HG03565 (cell line): ENCODE data around the gene ARHGEF25.
"Not testable (repeated sequence)": the region's sequence is repeated elsewhere in the genome, so short reads cannot be mapped to it uniquely, and the experiment has no call there.

Source experiments
- ATAC-seq: cut with Tn5 transposase; IDR thresholded peaks from one replicate; pipeline ENCODE4 v1.9.1; 2021; ENCODE audit warnings: mild to moderate bottlenecking, moderate library complexity; ENCODE audit not compliant: unreplicated experiment

The ARHGEF25 gene

DNA sequence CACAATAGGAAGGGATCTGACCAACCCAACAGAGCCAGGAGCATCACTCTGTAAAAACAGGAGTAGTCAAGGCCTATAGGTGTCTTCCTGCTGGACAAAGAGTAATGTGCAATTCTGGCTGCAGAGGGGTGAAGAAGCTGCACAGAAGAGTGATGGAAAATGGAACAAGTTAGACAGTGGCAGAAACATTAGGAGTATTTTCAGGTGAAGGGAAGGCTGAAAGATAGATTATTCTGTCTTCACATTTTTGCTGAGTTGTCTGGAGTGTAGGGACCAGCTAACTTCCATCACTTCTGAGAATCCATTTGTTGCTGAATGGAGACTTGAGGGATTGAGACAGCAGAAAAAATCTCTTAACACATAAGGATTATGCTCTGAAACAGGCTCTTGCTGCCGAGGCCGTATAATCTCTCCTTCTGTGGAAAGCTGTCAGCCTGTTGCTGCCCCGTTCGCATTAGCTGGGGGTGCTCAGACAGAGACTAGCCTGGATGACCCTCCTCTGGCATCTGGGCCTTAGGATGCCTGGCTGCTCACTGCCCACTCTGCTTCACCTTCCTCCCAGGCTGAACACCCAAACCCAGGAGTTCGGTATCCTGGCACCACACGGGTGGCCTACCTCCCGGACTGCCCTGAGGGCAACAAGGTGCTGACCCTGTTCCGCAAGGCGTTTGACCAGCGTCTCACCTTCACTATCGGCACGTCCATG, 3.1 kb upstream of the ARHGEF25 start:
- ATAC-seq, result no peak

DNA sequence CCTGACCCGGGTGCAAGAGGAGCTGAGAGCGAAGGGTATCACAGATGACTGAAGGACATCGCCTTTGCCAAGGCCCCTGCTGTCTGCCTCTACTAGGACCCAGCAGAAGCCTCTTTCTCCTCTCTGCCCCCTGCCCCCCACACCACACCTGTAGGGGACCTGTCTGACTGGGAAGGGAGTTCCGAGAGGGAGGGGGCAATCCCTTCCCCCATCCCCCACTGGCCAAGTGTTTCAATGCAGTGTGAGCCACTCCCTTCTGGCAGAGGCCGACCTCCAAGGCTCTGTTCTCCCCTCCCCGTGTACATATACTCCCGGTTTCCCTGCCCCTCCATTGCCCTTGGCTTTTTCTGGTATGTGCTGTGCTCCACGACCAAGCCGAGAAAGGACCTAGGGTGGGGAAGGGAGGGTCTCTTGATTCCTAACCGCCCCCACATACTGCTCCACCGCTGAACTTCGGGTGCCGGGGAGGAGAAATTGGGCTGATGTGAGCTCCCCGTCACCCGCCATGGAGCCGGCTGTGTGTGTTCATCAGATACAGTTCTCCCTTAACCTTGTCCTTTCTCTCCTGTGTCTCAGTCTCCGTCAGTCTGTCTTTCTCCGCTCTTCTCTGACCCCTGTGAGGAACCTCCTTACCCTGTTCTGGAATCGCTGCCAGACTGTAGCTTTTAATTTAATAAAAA, 2.0 kb upstream of the ARHGEF25 start:
- ATAC-seq, result no peak

DNA sequence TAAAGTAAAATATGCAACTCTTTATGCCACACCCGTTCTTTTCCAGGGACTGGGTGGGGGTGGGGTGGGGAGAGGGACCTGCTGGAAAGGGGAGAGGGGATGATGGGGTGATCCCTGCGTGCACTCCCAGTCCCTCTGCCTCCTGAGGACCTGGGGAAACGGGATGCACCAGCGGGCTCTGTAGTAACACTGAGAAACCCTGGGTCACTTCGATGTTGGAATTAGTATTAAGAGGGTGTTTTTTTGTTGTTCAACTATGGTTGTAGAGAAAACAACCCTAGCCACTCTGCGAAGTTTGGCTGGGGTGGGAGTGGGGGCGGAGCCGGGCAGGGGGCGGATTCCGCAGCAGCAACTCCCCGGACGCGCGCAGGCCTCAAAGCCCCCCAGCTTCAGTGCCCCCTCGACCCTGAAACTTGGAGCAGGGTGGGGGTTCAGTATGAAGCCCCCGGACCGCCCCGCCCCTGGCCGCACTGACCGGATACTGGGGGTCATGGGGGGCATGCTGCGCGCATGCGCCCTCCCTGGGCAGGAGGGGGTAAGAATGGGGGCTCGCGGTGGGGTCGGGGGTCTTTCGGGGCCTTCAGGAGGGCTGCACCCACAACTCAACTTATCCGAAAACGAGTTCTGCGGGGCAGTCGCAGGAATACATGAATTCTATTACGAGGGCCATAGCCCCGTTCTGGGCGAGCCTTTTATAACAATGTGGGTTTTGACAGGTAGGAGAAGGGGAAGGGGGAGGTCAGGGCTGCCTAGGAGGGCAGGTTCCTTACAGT, 1.3 kb upstream of the ARHGEF25 start:
- no peak for ATAC-seq

DNA sequence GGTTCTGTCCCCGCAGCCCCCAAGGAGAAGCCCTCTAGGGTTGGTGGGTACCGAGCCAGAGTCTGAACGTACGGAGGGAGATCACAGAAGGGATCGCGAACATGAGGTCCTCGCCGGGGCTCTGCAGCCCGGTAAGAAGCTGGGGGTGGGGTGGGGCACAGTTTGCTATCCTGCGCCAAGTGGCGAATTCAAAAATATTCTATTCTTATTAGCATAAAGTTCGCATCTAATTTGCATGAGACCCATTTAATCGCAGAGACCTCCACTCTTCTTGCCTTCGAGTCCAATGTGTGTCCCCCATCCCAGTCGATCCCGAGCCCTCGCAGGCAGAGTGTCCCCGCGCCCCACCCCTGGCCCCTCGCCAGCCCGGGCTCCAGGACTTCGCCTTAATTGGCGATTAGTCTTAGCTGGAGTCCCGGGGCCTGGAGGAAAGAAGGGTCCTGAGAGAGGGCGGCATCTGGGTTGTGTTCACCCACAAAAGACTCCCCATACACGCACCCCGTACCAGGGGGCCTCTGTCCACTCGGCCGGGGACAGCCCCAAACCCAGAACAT, 604 bp upstream of the ARHGEF25 start:
- ATAC-seq, result no peak

DNA sequence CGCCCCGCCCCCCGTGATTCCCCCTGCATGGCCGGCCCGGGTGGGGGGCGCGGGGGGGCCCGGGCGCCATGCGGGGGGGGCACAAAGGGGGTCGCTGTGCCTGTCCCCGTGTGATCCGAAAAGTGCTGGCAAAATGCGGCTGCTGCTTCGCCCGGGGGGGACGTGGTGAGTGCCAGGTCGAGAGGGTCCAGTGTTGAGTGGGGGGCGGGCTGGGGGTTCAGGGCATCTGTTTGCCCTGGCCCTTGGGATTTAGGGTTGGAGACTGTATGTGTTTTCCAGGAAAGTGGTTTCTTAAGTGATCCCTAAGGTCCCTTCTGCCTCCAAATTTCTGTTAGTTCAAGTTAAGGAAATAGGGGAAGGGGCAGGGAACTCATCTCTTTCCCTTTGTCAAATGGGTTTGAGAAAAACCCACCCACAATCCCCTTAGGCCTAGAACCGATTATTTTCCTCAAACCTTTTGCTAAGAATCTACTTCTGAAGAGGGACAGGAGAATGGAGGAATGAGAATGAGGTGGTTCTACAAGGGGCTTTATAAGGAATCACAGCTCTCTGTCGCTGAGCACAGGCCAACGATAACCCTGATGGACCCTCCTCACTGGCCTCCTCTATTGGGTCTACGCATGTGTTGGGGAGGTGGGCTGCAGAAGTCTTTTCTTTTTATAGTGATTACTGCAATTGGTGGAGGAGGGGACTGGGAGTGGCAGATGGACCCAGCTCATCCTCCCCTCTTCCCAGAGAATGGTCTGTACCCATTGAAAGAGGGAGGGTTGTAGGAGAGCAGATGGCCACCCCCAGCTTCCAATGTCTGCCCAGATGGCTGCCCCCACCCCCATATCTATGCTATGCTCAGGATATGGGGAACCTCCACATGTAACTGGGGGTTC, 834 bp downstream of the ARHGEF25 start:
- no peak for ATAC-seq

DNA sequence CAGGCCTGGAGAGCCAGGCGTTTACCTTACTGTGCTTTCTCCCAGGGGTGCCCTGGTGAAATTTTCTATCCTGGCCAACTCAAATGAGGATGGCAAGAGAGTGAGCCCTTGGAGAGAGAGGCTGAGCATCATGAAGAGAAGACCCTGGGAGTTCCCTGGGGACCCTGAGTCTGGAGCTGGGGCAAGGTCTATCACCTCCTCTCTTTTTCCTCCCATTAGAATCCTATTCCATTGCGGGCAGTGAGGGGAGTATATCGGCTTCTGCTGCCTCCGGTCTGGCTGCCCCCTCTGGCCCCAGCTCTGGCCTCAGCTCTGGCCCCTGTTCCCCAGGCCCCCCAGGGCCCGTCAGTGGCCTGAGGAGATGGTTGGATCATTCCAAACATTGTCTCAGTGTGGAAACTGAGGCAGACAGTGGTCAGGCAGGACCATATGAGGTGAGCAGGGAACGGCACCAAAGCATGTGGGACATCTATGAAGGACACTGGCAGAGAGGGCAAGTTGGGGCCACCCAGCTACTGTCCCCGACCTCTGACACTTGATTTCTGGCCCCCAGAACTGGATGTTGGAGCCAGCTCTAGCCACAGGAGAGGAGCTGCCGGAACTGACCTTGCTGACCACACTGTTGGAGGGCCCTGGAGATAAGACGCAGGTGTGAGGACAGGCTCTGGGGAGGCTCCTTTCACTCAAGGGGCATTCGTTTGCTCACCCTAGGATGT, 1.6 kb downstream of the ARHGEF25 start:
- no peak for ATAC-seq

DNA sequence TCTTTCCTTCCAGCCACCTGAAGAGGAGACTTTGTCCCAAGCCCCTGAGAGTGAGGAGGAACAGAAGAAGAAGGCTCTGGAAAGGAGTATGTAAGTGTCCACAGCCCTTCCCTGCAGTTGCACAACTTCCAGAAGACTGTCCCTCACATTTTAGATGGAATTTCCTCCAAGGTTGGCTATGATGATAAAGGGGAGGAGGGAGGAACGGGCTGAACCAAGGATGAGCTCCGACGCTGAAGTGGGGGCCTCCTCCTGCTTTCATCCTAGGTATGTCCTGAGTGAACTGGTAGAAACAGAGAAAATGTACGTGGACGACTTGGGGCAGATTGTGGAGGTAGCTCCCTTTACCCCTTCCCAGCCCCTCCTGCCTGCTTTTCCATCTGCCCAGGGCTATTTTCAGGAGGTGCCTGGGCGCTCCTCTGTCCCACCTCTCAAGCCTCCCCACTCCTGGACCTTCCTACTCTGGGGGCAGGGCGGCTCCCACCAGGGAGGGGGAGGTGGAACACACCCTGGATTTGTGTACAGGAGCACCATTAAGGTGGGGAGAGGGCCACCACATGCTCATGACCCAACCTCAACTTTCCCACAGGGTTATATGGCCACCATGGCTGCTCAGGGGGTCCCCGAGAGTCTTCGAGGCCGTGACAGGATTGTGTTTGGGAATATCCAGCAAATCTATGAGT, 2.3 kb downstream of the ARHGEF25 start:
- no peak for ATAC-seq

DNA sequence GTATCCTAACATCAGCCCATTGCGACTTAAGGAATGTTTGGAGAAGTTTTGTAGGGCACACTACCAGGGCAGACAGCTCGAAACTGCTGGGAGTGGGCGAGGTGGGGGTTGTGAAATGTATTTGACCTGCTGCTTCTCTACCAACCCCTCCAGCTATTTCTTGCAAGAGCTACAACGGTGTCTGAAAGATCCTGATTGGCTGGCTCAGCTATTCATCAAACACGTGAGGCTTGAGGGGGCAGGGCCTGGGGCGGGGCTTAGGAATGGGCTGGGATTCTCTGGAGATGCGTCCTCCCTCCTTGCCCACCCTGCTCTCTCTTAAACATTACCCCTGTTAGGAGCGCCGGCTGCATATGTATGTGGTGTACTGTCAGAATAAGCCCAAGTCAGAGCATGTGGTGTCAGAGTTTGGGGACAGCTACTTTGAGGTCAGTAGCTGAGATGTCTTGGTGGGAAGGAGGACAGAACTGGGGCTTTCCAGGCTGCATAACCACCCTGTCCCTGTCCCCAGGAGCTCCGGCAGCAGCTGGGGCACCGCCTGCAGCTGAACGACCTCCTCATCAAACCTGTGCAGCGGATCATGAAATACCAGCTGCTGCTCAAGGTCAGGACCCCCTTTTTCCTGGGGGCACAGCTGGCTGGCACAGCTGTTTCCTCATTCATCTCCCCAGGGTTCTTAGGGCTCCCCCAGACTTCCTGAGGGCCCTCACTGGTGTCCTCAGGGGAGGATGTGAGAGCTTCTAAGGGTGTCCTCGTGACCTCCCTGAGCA, 3.1 kb downstream of the ARHGEF25 start:
- ATAC-seq, result no peak

DNA sequence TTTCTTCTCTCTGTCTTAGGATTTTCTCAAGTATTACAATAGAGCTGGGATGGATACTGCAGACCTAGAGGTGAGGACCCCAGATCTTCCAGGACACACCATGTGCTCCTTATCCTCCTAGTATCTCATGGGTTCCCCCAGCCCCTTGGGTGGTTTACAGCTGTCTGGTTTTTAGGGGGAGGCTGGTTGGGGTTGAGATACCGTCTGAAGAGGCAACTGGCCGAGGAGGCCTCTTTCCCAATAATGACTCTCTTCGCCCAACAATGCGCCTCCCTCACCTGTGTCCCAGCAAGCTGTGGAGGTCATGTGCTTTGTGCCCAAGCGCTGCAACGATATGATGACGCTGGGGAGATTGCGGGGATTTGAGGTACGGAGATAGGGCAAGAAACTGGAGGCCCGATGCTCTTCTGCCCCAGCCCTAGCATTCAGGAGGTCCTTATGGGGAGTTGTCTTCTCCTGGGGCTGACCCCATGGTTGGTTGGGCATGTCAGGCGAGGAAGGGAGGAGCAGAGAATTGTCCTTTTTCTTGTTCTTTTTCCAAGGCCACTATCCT, 3.8 kb downstream of the ARHGEF25 start:
- no peak for ATAC-seq

DNA sequence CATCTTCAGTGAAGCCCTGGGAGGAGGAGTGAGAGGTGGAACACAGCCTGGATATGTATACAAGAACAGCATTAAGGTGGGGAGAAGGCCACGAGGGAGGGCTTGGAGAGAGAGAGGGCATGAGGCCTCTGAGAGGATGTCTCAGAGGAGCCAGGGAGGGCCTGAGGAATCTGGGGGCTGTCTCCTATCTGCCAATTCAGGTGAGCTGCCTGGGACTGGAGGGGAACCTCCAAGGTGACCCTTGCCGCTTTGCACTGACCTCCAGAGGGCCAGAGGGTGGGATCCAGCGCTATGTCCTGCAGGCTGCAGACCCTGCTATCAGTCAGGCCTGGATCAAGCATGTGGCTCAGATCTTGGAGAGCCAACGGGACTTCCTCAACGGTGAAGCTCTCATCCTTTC, 4.4 kb downstream of the ARHGEF25 start:
- ATAC-seq, result no peak

DNA sequence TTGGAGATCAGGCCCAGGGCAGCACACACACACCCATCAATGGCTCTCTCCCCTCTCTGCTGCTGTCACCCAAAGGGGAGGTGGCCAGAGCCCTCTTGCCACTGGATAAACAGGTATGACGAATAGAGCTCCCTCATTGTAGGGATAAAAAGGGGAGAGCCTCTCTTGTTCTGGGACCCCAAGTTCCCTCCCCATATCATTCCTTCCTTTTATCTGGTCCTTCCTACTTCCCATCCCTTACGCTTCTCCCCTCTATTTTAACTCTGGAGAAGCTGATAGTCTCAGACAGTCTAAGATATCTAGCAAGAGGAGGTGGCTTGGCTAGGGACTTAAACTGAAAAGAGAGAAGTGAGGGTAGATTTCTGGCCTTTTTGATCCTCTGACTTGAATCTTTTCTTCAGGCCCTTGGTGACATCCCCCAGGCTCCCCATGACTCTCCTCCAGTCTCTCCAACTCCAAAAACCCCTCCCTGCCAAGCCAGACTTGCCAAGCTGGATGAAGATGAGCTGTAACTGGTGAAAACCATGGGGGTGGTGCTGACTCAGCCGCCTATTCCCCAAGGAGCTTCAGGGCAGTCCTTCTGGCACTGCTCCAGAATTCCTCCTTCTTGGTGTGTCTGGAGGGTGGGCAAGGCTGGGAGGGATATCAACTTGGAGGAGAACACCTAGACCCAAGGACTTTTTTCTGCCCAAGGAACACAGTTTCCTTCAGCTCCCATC, 5.3 kb downstream of the ARHGEF25 start:
- ATAC-seq, result no peak

DNA sequence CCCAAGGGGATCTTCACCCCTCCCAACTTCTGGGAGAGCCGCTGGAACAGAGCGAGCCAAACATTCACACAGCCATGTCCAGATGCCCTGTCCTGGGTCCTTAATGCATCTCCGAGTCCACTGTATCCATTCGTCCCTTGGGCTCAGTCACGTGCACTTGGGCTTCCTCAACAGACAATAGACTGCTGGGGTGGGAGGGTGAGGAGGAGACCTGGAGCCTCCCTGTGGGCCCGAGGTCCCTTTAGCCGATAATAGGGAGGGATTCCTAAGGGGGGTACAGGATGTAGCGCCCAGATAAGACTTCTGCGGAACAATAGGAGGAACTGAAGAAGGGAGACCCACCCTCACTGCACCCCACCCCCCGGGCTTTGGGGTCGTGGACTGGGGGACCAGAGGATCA, 6.7 kb downstream of the ARHGEF25 start:
- ATAC-seq, result no peak

DNA sequence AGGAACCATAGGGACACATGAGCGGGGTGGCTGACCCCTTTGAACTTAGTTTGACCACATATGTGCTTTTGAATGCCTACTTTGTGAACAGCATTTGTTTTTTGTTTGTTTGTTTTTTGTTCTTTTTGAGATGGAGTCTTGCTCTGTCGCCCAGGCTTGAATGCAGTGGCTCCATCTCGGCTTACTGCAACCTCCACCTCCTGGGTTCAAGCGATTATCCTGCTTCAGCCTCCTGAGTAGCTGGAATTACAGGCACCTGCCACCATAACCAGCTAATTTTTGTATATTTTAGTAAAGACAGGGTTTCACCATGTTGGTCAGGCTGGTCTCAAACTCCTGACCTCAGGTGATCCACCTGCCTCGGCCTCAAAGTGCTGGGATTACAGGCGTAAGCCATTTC, 7.2 kb downstream of the ARHGEF25 start:
- not testable (repeated sequence) for ATAC-seq

DNA sequence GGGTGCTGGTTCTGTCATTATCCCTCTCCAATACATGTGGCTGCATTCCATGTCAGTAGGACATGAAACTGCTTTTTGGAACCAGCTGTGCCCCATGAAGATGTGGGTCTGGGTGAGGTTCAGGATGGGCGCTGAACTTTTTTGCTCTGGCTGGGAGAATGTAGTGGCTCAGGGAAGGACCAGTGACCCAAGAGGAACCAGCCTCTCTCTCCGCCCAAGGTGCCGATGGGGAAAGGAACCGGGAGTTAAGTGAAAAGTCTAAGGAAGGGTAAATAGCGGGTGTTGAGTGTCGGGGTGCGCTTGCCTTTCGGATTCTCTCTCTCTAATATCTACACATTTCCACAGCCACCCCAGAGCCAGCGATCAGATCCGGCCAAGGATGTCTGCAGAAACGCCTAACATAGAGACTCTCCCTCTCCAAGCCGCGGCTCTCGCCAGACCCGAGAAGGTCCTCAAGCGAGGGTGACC, 7.8 kb downstream of the ARHGEF25 start:
- ATAC-seq, result no peak

DNA sequence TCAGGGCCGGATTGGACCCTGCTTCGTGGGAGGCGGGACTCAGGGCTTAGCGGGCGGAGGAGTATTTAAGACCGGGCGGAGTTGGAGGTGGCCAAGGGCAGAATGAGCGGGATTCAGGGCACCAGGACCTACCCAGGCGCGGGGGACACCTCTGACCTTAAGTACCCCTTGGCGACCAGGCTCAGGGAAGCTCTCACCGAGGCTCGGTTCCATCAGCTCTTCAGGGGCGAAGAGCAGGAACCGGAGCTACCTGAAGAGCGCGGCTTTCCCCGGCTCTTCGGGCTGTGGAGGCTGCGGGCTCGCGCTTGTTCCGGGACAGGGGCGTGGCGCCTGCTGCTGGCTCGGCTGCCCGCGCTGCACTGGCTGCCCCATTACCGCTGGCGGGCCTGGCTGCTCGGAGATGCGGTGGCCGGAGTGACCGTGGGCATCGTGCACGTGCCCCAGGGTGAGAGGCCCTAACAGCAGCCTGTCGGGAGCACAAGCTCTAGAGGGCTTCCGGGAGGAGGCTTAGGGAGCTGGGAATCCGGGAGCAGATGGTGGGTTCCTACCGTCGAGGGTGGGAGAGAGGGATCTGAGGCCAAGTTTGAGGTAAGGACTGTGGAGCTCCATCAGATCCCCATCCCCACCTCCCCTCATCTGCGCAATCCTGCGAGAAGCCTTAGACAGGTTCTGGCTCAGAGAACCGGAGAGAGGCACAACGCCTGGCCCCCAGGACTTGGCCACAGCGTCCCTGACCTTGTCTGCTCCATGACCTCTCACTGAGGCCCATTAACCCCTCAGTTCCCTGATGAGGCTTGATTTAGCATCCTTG, 8.4 kb downstream of the ARHGEF25 start:
- ATAC-seq, result no peak

DNA sequence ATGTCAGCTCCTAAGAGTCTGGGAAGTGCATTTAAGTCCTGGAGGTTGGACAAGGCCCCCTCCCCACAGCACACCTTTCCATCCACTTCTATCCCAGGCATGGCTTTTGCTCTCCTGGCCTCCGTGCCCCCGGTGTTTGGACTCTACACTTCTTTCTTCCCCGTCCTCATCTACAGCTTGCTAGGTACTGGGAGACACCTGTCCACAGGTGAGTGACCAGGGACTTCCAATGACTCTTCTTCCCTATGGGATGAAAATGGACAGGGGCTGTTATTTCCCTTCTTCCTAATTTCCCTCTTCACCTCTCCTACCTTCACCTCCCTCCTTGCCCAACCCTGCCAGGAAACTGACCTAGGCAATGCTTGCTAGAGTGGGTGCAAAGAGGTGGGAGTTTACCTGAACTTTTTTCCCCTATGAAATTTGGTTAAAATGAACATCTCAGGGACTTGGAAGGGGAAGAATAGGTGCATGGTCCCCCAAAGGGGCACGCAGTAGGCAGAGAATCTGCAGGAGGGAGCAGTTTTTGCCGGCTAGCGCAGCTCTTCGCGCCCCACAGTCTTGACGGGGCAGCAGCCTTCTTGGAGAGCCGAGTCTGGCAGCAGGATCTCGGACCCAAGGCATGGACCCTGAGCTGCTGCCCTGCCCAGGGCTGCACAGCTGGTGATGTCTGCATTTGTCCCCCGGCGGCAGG, 9.2 kb downstream of the ARHGEF25 start:
- ATAC-seq, result no peak
